ENCODE measurements around the gene COPRS.

DNA sequence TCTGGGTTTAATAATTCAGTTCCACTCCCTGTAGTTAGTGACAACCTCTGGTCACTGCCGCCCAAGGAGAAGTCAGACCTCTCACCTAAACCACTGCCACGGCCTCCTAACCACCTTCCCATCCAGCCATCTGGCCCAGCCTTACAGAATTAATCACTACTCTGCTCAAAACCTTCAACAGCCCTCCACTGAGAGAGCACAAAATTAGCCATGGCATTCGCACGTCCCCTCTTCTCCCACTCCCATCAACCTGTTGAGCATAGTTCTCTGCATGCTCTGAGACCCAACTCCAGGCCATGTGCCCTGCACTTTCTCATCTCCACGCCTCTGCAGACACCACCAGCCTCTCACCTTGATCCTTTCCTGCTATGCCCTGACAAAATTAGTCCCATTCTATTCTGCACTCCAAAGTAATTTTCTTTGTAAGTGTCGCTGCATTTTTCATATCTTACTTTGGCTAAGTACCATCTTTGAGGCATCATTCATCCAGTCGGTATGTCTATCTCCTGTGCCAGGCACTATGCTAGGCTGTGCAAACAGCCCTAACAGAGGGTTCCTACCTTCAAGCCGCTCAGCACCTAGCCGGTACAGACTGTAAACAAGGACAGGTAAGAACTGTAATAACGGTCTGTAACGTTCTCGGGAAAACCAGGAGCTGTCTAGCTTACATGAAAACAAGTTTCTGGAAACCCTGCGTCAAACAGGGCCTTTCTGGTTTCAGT lies 963 bp downstream of the COPRS start:
- TF ChIP-seq, protein P1, sequence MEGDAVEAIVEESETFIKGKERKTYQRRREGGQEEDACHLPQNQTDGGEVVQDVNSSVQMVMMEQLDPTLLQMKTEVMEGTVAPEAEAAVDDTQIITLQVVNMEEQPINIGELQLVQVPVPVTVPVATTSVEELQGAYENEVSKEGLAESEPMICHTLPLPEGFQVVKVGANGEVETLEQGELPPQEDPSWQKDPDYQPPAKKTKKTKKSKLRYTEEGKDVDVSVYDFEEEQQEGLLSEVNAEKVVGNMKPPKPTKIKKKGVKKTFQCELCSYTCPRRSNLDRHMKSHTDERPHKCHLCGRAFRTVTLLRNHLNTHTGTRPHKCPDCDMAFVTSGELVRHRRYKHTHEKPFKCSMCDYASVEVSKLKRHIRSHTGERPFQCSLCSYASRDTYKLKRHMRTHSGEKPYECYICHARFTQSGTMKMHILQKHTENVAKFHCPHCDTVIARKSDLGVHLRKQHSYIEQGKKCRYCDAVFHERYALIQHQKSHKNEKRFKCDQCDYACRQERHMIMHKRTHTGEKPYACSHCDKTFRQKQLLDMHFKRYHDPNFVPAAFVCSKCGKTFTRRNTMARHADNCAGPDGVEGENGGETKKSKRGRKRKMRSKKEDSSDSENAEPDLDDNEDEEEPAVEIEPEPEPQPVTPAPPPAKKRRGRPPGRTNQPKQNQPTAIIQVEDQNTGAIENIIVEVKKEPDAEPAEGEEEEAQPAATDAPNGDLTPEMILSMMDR (IDR thresholded peaks at IDR 0.05) = no peak
- TF ChIP-seq POLR2A (IDR thresholded peaks at IDR 0.05) = no peak
